ENCODE measurements around the gene WIPF2.

- no peak for TF ChIP-seq CTCF (IDR thresholded peaks at IDR 0.05)
- TF ChIP-seq EP300 (IDR thresholded peaks at IDR 0.05) = no peak
Measured at GRCh38 chr17:40203131-40203530, 16.0 kb upstream of the WIPF2 start.

All from tibial nerve (tissue), 4 donors.